NCI-H446 treated with DMSO at 0.1 percent for 48 hours (cell line): ENCODE data around the gene ITPK1.

ENCODE experiments used
- DNase-seq: peaks from one replicate; lab custom pipeline; 2025; lab: John Stamatoyannopoulos, UW

The ITPK1 gene

DNA sequence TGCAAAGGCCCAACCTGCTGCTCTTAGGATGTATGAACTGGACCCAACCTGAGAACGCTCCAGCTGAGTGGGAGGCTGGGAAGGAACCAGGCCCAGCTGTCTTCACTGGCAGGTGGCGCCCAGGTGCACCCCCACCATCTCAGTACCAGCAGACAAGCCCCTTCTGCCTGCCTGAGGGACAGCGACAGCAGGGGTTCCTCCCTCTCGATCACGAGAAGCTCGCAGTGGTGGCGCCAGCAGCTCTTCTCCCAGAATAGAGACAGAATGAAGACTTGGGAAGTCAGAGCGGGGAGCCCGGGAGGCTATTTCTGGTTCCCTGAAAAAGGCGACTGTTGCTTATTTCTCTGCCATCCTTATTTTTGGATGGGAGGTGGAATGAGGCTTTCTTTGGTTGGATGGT is 146.3 kb downstream of the ITPK1 start:
- DNase-seq, result no peak

DNA sequence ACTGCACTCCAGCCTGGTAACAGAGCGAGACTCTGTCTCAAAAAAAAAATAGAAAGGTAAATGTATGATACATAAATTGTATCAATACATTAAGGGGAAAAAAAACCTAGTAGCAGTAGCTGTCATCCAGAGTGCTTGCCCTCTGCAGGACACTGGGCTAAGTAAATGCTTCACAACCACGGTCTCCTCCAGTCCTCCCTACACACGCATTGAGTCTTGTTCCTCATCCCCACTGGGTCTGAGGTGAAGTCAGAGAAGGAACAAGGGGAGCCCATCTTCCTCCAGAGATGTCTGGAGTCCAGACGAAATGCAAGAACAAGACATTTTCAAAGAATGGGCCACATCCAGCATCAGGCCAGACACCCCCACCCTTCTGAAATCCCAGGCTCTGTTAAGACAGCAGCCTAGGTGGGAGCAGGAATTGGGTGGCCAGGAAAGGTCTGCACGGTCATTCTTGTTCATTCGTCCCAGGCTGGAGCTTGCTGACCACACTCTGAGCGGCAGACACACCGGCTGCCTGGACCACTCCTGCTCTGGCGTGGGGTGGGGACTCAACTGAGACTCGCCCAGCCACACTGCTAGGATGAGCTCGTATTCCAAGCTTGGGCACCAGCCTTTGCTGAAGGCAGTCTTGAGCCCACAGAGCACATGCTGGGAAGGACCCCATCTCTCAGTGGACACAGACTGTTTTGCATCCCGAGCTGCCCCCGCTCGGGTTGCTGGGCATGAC is 147.3 kb downstream of the ITPK1 start:
- DNase-seq, result no peak

DNA sequence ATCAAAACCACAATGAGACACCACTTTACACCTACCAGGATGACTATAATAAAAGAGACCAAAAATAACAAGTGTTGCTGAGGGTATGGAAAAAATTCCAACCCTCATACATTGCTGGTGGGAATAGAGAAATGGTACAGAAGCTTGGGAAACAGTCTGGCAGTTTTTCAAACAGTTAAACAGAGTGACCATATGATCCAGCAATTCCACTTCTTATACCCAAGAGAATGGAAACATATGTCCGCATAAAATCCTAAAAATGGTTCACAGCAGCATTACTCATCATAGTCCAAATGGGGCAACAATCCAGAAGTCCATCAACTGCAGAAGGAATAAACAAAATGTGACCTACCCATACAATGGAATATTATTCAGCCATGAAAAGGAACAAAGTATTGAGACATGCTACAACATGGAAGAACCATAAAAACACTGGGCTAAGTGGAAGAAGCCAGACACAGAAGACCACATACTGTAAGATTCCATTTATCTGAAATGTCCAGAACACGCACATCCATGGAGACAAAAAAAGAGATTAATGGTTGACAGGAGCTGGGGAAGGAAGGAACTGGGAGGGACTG is 148.3 kb downstream of the ITPK1 start:
- DNase-seq, result peak; percentile 27

DNA sequence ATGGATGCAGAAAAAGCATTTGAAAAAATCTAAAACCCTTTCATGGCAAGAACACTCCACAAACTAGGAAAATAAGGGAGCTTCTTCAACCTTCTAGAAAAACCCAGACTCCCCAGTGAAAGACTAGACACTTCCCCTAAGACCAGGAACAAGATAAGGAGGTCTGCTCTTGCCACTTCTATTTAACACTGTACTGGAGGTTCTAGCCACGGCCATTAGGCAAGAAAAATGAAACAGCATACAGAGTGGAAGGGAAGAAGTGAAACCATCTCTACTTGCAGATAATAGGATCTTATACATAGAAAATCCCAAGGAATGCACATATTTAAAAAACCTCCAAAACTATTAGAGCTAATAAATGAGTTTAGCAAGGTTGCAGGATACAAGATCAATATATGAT is 150.4 kb downstream of the ITPK1 start:
- DNase-seq, result no peak

DNA sequence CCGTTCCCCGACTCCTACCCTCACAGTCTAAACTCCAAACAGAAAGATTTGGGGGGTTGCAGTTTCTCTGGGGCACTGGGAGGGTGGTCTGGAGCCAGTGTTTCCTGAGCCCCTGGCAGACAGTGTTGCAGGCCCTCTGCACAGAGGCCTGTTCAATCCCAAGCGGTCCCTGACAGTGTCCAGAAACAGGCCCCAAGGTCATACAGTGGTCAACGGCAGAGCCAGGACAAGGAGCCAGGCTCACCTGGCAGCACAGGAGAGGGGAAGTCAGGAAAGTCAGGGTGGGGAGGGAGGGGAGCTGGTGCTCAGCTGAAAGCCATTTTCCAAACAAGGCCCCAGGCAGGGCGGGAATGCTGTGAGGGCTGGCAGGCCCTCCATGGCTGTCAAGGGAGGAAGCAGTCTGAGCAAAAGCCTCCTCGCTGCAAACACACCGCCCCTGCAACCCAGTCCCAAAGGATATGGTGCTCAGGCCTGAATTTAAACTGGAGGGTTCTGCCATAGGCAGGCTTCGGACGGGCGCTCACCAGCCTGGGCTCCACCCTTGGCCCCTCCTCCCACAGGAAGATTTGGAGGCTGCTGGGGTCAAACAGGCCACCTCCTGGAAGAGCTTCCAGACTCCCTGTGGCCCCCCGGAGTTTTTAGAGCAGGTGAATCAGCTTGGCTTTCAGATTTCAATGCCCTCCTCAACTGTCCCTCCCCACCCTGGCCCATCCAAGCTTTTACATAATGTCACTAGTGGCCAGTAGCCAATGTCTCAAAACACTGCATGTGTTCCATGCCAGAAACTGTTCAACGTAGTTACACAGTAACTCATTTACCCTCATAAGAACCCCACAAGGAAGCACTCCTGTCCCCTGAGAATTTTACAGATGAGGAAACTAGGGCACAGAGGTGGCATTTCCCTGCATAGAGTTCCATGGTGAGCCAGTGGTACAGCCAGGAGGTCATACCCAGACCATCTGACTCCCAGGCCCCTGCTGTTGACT is 151.3 kb downstream of the ITPK1 start:
- DNase-seq, result no peak

DNA sequence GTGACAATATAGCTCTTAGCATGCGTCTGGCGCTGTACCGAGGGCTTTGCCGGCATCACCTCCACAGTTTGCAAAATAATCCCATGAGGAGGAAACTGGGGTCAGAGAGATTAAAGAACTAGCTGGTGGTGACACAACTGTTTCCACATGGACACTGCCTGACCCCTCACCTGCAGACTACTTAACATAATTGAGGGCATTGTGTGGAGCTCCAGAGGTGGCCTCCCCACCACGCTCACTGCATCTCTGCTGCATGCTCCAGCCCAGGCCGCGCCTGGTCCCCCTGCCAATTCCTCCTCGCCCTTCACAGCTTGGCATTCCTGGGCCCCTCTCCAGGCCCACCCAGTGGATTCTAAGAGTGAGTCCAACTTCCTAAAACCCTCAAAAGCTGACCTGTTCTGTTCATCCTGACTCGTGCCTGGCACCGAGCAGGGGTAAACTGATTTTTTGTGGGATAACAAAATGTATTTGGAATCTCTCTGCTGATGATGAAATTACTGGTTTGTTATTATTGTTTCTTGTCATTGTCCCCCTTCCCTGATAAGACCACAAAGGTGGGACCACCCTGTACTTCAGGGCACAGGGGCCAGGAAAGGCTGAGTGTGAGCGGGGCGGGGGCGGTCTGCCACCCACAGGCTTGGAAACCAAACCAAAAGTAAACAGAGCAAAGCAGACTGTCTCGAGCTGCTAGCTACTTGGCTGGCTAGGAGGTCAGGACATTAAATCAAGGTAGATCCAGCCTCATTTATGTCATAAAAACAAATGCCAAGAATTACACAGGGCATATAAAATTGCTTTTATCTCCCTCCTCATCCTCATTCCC is 152.2 kb downstream of the ITPK1 start:
- DNase-seq, result no peak

DNA sequence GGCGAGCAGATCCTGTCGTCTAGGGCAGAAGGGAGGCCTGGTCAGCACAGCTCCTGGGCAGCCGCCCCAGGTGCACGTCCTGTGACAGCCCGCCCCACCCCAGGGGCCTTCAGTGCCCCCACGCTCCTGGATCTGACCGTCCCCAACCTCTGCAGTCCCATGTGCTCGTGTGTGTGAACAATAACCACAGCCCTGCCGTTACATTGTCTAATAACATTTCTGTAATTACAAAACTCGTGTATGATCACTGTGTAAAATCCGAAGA is 153.0 kb downstream of the ITPK1 start:
- DNase-seq, result no peak

DNA sequence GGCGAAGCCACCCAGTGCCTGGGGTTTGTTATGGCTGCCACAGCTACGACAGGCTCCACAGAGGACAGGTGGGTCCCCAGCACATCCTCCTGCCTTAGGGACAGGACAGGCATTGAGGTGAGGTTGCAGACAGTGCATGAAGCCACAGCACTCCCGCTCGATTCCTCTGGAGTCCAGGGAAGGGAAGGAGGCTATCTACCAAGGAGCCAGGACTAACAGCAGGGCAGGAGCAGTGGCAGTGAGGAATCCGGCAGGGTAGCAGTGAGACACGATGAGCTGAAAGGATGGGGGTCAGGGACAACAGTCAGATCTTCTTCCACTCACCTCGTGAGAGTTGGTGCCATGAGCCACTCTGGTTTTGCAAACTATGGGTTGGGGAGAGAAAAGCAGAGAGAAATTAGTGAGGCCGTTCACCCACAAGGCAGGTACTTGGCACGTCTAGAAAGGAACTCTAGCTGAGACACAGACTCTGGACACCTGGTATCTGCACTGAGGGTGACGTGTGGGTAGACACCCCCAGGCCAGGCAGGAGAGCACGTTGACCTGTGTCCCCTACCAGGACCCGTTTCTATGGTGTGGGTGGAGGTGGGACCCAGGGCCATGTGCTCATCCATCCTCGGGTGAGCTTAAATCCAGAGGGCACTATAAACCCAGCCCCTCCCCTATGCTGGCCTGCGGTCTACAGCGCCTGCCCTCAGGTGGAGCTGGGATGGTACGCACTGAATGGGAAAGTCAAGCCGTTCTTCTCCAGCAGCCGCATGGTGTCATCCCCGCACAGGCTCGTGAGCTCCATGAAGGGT is 153.5 kb downstream of the ITPK1 start:
- no peak for DNase-seq

DNA sequence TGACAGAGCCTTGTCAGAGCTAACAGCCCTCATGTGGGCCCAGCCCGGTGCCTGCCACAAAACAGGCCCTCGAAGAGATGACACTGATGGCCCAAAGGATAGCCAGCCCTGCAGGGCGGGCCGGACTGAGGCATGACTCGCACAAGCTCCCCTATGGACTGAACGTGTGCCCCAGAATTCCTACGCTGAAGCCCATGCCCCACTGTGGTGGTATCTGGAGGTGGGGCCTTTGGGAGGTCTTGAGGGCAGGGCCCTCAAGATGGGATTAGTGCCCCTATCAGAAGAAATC is 154.2 kb downstream of the ITPK1 start:
- no peak for DNase-seq

DNA sequence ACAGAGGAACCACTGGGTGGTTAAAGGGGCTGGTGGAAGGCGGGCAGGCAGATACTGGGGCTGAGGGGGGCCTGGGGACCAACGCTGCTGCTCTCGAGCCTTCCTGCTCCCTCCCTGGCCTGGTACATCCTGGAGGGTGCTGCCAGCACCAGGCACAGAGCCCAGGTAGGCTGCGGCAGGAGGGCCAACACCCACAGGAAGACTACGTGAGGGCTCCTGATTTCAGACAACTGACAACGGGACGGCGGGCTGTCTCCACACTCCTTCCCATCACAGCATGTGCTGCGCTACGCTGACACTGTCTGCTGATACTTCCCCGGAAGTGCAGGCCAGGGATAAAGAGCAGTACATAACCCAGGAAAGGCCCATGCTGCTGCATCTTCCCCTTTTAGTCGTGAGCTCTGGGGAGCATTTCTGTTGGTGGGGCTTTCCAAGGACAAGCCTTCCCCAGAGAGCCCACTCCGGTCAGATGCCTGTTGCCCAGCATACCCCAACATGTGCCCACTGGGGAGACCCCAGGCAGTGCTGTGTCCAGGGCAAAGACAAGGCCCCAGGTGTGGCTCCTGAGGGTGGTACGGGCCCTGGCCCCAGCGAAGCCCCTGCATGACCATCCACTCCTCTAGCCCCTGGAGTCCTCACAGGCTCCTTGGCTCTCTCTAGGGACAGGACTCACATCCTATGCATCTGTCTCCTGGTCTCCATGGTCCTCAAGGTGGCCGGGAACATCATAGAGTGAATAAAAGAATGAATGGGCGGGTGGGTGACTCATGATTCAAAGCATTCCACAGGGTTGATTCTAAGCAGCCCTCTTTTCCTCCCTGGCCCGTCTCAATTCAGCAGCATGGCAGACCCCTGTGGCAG is 154.8 kb downstream of the ITPK1 start:
- no peak for DNase-seq

DNA sequence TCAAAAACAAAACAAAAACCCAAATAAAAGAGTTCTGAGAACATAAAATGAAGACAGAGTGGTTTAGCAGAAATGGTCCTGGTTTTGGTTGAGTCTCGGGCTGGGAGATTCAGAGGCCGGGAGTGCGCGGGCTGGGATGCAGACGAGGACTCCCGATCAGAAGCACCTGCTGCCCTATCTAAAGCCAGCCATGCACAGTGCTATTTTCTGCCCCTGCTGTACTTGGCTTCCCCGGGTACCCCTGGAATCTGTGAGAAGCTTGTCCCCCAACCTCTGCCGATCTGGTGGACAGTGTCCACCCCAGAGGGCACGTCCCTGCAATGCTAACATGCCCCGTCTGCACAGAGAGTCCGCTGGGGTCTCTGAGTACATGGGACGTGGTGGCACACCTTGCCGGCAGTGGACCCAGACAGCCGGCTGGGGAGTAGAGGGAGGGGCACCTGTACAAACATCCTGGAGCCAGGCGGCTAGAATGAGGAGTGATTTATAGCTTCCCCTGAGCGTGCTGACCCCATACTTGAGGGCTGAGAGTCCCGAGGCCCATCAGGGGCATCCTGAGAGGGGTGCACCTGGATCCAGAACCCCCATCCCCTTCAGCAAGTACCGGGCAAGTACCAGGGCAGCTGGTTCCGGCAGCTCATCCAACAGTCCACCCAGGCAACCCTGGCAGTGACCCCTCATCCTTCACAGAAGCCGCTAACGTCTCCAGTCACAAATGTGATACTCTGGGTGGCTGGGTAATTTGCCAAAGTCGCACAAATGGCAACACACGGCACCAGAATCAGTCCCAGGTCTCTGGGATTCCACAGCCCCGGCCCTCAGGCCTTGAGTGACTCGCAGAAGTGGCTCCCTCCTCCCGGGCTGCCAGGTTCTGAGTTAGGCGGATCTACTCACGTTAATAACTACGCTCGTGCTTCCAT is 155.7 kb downstream of the ITPK1 start:
- no peak for DNase-seq

DNA sequence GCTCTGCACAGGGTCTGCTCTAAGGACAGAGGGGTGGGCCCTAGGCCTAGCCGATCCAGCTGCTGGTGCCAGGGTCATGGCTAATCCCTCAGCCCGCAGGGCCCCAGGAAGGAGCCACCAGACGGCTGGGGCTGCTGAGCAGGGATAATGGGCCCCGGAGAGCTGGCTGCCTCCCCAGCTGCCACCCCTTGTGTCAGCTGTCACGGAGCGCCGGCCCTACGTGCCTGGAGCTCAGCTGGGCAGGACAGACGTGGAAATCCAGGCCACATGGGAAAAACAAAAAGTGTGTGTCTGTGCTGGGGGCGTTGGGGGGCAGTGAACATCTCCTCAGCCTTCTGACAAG is 156.6 kb downstream of the ITPK1 start:
- DNase-seq, result no peak

DNA sequence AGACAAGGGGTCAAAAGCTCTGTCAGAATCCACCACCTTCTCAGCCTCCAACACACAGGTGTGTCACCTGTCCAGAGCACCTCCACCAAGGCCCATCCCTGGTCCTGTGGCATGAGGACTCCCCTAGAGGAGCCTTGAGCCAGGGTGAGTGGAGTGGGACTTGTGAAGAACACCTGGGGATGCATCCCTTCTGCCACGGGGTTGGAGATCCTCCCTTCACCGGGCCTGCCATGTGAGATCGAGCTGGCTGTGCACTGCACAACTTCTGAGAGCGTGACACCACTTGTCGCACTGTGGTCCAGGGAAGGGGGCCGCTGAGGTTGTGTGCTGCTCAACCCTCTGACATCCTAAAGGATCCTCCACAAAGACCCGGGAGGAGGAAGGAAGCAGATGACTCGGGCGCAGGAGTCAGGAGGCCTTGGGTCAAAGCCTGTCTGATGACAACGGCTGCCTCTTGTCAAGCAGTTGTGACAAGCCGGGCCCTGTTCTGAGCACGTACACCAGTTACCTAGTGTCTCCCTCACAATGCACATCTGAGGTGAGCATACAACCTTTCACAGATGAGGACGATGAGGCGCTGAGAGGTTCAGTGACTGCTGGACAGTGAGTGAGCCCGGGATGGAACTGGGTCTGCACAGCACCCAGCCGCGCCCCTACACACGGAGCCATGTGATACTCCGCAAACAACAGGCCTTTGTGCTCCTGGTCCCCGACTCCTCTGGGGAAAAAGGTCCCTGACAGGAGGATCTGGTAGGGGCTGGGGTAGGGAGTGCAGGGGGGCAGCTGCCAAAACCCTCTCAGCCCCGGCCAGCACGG is 157.1 kb downstream of the ITPK1 start:
- DNase-seq, result no peak

DNA sequence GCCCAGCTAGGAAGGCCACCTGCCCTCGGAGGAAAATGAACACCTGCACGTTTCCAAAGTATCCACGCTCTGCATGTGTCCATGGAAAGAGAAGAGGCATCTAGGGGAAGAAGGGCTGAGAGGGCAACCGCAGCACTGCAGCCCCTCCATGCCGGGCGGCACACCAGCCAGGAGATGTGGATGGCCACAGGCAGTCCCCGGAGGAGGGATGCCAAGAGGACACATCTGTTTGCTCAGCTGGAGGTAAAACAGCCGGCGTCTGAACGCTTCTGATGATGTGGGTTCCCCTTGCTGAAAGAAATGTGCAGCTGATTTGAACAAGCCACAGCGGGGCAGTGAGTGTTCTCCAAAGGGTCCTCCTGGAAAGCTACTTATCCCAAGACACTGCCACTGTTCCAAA is 158.8 kb downstream of the ITPK1 start:
- no peak for DNase-seq

DNA sequence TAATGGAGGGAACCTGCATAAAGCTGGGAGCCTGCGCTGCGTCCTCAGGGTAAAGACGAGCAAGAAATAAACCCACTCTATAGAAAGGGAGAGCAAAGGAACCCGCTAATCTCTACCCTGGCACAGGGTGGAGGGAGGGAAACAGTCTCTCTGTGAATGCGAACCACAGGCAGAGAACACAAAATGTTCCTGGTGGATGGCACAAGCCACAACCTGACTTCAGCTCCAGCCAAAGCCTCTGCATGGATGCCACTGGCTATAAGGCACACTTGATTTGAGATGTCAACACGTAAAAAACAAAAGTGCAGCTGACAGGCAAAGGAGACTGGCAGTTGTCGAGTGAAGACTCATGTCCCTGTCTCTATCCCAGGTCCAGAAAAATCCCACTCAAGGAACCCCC is 160.3 kb downstream of the ITPK1 start:
- DNase-seq, result no peak

DNA sequence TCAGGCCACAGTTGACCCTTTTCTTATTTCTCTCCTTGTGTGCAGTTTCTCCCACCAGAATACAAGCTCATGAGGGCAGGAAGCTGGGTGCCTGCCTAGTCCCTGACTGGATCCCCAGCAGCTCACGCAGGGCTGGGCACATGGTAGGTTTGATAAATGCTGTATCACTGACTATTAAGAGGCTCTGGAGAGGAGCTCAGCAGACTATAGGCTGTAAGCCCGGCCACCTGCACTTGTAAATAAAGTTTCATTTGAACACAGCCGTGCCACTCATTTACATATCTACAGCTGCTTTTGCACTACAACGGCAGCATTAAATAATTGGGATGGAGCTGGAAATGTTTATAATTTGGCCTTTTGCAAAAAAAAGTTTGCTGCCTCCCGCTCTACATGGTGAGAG is 160.8 kb downstream of the ITPK1 start:
- no peak for DNase-seq

DNA sequence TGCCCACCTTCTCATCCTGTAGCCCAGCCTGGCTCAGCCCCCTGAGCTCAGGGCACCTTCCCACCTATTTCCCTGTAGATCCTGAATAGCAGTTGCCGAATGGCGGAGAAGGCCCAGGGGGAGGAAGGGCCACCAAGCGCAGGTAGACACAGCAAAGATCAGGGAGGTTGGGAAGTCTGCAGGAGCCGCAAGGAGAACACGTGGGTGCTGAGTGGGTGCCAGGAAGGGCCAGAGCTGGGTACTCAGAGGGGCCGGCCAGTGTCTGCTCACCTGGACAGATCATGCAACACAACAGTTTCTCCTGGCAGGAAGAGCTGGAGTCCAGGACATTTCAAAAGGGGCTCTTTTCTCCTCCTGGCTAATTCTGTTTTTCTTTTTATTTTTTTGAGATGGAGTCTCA is 162.2 kb downstream of the ITPK1 start:
- no peak for DNase-seq

DNA sequence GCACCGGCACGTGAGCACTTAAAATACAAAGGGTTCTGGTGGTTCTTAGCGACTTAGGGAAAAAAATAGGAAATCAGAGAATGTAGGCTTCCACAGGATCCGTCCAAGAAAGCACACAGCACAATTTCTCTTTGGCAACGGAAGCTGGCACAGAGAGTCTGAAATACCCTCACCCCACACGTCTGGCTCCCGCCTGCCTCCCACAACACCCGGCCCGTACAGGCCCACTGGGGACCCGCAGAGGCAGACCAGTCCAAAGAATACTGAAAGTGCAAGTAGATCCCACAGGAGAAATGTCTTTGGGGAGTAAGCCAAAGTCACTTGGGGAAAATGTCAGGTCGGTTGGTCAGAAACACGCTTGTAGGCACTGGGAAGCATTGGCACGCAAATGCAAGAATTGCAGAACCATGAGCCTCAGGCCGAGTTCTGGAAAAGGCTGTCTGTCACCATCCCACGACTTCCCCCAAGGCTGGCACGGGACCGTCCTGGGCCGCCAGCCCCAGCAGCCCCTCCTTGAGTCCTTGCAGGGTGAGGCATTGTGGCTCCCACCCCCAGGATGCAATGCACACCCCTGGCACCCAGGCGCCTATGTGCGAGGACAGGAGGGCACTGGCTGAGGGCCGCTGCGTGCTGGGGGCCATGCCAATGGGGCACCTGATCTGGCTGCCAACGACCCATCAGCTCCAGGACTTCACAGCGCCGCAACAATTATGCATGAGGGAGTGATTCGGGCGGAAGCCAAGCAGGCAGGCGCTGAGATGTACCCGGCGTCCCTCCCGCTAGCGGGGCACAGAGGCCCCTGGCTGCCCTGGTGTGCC is 163.0 kb downstream of the ITPK1 start:
- DNase-seq, result no peak
